GM20000 (cell line): ENCODE results near the gene E2F7.
A peak's percentile ranks its signal among the peaks of the same experiment; 100 is the strongest.

ENCODE experiments used
- DNase-seq: peaks from one replicate; pipeline ENCODE4 v3.0.0; 2012; ENCODE audit warnings: low spot score
- TF ChIP-seq, protein P1 (sequence below): IDR thresholded peaks from 2 replicates; pipeline ENCODE4 v1.5.1; 2012; ENCODE audit warnings: mild to moderate bottlenecking, control low read depth; ENCODE audit errors: extremely low read depth, missing control alignments

E2F7 gene

DNA sequence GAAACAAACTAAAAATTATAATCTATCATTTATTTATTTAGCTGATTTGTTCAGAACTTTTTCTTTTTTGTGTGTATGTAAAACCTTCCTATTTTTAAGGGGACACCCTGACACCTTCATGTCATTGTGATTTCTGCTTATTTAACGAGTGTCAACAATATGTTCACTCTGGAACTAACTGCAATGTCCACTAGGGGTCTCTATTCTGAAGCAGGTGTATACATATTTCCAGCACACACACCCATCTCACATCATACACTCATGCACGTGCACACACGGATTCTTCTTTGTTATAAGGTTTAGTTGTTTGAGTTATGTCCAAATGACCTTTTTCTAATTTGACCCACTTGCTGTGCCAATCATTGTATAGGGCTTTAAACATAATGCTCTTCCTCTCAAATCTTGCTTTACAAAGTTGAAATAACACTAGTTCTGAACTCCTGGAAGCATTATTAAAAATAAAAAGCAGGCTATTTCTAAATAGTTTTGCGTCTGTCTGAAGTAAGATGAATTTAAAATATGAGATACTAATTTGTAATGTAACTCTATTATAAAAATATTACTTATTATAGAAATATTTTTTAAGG, 15.5 kb downstream of the E2F7 start:
- DNase-seq: peak; percentile 57
- TF ChIP-seq, protein P1, sequence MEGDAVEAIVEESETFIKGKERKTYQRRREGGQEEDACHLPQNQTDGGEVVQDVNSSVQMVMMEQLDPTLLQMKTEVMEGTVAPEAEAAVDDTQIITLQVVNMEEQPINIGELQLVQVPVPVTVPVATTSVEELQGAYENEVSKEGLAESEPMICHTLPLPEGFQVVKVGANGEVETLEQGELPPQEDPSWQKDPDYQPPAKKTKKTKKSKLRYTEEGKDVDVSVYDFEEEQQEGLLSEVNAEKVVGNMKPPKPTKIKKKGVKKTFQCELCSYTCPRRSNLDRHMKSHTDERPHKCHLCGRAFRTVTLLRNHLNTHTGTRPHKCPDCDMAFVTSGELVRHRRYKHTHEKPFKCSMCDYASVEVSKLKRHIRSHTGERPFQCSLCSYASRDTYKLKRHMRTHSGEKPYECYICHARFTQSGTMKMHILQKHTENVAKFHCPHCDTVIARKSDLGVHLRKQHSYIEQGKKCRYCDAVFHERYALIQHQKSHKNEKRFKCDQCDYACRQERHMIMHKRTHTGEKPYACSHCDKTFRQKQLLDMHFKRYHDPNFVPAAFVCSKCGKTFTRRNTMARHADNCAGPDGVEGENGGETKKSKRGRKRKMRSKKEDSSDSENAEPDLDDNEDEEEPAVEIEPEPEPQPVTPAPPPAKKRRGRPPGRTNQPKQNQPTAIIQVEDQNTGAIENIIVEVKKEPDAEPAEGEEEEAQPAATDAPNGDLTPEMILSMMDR: peak; percentile 55

- DNase-seq: no peak
- TF ChIP-seq, protein P1: no peak
Observed at GRCh38 chr12:77047341-77048109, 17.8 kb downstream of the E2F7 start.

GRCh38 chr12:77046468-77046867, 18.9 kb downstream of the E2F7 start:
- DNase-seq: no peak
- TF ChIP-seq, protein P1: no peak

DNA sequence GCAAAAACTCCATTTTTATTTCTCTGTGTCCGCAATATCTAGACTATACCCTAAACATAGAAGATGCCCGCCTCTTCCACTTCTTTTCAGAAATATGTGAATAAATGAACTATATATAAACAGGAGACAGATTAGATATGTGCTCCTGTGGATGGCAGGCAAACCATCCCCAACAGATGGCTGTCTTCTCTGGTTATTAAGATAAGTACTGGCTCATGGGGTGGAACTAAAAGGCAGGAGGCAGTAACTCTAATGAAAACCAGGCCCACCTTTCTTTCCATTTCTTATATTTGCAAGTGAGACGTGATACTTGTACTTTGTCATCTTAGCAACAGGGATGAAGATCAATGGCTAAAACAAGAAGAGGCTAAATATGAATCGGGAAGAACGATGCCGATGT, 20.2 kb downstream of the E2F7 start:
- no peak for DNase-seq

DNA sequence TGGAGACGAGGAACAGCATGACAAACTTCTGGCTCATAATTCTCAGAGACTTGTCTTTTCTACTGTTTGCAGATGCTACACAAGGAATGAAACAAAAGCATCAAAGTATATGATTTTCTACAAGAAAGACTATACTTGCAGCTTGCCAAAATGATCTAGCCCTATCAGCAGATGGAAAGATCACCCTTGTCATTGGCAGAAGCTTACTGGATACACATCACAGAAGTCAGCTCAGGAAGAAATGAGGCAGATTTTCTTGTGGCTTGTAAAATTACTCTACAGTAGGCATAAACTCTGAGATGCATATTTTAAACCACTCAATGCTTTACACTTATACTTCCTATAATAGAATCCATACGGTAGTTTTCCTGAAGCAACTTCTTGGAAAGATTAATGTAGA, 20.6 kb downstream of the E2F7 start:
- TF ChIP-seq, protein P1: no peak
- DNase-seq: no peak

More for the DNA sequence above, 20.2 kb downstream of the E2F7 start:
- TF ChIP-seq, protein P1: no peak

DNA sequence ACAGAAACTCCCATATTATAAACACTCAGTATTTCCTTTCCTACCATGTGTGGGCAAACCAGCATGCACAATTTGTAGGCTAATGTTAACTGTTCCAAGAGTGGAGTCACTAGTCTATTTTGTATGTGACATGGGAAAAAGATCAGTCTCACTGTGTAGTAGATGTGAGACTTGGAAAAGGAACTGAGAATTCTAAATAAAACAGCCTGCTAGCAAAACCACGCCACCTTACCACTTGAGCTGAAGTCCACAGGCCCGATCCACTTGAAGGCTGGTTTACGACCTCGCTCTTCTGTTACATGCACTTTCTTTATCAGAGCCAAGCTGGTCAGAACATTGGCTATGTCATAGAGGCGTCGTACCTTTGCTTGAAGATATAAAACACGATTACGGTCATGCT, 22.5 kb downstream of the E2F7 start:
- TF ChIP-seq, protein P1: no peak
- DNase-seq: no peak

DNA sequence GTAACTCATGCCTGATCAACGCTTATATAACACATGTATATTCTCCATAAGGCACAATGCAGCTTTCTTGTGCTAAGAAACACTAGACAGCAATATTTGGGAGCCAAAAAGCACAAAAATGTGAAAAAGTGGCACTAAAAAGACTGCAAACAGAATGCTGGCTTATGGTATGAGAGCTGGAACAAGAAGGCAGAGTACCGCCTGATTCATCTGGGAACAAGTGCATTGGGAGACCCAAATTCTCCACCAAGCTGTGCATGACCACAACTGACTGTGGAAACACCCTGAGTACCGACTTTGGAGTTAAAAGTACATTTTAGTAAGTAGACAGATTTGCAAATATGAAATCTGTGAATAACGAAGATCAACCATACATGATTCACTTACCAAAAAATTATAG, 25.1 kb downstream of the E2F7 start:
- DNase-seq: no peak

More for the DNA sequence above, 25.1 kb downstream of the E2F7 start:
- TF ChIP-seq, protein P1: no peak
